Suprapubic skin (tissue), 4 donors: ENCODE data around the gene PIGA.

Experiments
- CTCF ChIP-seq, 2 donors: fragments of 200-600 bp in 1 of 2; fragments of 450-650 bp in 1 of 2; sonication (generic) in 1 of 2; IDR thresholded peaks; one replicate each; pipeline ENCODE4 v1.5.1; 2016 to 2019; ENCODE audit warnings: antibody characterized with exemption in 2 of 2, mild to moderate bottlenecking in 1 of 2, moderate library complexity in 1 of 2
- EP300 ChIP-seq: sonication (generic); formaldehyde crosslinking; IDR thresholded peaks from one replicate; pipeline ENCODE4 v1.6.1; 2017; ENCODE audit warnings: antibody characterized with exemption
- POLR2A ChIP-seq, 2 donors: fragments of 450-650 bp; IDR thresholded peaks; one replicate each; pipeline ENCODE4 v1.6.1; 2017; ENCODE audit warnings: antibody characterized with exemption in 2 of 2, mild to moderate bottlenecking in 2 of 2, moderate library complexity in 2 of 2
- POLR2AphosphoS5 ChIP-seq, 3 donors: sonication (generic); formaldehyde crosslinking; IDR thresholded peaks; one replicate each; pipeline ENCODE4 v1.6.1; 2017; ENCODE audit warnings: antibody characterized with exemption in 3 of 3

GRCh38 chrX:15359701-15360100 lies 24.4 kb upstream of the PIGA start:
- no peak for TF ChIP-seq CTCF (IDR thresholded peaks at IDR 0.05)
- TF ChIP-seq POLR2A (IDR thresholded peaks at IDR 0.05) = no peak
- no peak for TF ChIP-seq POLR2AphosphoS5 (IDR thresholded peaks at IDR 0.05)
- no peak for TF ChIP-seq EP300
